ENCODE measurements around the gene SYT14. TPM values are rescaled to one million over a fixed set of nuclear protein-coding genes. Genes with fewer than 3 reads are reported as not detected.
A peak's percentile ranks its signal among the peaks of the same experiment; 100 is the strongest.
"Not testable (repeated sequence)": the region's sequence is repeated elsewhere in the genome, so short reads cannot be mapped to it uniquely, and the experiment has no call there.

The SYT14 gene
- total RNA-seq, 1 donor from 2014 or later: 0.06 TPM

DNA sequence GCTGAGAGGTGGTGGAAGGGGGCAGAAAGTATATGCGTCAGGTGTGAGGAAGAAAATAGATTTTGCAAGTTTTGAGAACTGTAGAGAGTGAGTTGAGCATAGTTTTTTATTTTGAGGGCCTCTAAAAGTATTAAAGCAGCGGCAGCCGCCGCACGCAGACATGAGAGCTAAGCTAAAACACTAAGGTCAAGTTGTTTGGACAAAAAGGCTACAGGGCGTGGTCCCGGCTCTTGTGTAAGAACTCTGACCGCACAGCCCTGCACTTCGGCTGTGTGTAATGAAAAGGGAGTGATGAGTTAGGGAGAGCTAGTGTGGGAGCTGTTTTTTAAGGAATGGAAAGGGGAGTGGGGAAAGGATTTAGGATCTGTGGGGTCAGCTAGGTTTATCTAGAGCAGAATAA, 174.9 kb downstream of the SYT14 start:
- DNase-seq (ENCODE audit: low spot score): not testable (repeated sequence)

DNA sequence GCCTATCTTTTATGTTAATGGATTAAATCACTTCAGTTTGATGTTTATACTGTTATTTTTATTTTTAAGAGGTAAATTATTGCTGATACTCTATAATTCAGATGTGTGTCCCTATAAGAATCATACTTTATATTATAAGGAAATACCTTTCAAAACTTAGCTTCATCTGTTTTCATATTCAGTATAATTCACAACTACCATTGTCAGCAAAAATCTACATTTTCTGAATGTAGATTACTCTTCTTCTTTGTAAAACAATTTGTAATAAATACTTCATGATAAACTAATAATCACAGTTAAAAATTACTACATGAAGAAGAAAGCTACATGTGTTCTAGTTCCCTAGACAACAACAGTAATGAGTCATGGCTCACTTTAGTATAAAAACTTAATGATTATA, 179.2 kb downstream of the SYT14 start:
- no peak for DNase-seq (ENCODE audit: low spot score)

DNA sequence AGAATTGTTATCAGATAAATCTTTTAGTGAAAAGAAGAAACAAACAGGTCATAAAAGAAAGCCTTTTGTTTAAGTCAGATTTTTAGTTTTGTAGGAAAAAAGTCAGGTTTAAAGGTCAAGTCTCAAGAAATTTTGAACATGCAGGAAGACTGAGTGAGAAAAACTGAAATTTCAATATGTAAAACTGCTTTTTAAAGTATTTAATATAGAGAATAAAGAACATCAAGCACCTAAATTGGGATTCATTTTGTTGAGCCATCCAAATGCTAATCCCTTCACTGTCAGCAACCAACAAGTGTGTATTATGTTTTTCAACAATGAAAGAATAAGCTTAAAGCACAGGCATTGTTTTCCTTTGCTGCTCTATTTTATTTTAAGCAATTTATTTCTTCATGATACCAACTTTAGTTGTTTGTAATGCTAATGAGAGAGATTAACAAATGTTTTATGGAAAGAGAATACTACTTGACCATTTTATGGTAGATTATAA, 179.7 kb downstream of the SYT14 start:
- no peak for DNase-seq (ENCODE audit: low spot score)

DNA sequence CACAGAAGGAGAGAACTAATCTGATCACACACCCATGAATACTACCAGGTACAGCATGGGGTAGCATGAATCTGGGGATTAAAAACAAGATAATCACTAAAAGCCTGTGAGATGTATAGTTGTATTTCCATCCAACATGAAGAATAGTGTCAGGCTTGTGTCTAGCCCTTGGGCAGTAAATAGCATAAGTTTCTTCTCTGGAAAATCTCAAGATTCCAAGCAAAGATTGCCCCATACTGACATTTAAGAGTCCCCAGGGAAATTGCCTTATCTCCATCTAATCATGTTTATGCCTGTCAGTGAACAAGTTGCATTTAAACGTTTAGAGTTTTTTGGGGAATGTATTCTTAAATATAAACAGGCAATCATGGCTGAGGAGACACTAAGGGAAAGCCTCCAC, 185.4 kb downstream of the SYT14 start:
- no peak for DNase-seq (ENCODE audit: low spot score)

DNA sequence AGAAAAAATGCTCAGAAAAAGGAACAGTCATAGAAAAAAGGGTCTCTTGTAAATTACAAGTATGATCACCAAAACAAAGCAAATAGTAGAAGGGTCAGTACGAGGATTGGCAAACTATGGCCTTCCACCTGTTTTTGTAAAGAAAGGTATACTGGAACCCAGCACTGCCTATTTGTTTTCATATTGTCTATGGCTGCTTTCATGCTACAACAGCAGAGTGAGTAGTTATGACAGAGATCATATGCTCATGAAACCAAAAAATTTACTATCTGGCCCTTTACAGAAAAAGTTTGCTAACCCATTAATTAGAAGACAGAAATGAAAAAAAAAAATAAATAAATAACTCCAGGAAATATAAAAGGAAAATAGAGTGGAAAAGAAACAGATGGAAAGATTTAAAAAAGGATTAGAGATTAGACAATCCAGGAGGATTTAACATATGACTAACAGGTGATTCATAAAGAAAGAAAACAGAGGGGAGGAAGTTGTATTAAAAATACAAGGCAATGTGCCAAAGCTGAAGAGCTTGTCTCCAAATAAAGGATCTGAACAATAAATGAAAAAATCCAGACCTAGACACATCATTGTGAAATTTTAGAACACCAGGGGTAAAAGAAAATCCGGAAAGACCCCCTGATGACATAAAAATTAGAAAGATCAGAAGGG, 186.0 kb downstream of the SYT14 start:
- DNase-seq (ENCODE audit: low spot score): no peak

DNA sequence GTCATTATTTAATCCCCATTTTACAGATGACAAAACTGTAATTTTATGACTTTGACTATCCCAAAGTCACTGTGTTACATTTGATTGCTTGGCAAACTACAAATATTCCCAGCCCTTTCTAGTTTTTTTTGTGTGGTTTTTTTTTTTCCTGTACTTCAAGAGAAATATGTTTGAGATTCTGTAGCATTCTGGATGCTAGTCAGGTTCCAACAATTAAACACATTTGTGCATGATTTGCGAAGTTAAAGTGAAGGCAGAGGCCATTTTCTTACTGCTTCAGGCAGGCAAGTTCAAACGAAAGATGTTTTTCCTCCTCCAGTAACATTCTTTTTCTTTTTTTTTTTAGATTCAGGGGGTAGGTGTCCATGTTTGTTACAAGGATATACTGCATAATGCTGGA, 186.7 kb downstream of the SYT14 start:
- no peak for DNase-seq (ENCODE audit: low spot score)

DNA sequence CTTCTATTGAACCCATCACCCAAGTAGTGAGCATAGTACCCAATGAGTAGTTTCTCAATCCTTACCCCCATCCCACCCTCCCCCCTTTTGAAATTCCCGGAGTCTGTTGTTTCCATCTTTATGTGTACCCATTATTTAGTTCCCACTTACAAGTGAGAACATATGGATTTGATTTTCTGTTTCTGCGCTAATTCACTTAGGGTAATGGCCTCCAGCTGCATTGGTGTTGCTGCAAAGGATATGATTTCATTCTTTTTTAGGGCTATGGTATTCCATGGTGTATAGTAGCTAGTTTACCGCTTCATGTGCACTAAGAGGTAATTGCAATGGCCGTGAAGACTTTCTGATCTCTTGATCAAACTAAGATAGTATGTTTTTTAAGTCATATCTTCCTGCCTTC, 187.1 kb downstream of the SYT14 start:
- DNase-seq (ENCODE audit: low spot score): no peak

DNA sequence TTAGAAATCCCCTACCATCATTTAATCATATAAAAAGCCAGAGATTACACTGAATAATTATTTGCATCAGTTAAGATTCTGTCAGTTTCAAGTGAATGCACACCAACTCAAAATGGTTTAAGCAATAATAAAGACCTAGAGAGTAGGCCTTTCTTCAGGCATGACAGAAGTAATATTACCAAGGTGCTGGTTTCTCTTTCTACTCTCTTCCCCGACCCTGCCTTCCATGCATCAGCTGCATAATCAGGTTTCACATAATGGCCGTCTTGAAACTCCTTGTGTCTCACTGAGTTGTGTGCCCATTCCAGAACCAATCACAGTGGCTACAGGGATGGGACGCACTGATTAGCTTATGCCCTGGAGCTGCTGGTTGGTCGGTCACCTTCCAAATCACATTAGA, 191.1 kb downstream of the SYT14 start:
- DNase-seq (ENCODE audit: low spot score): no peak

DNA sequence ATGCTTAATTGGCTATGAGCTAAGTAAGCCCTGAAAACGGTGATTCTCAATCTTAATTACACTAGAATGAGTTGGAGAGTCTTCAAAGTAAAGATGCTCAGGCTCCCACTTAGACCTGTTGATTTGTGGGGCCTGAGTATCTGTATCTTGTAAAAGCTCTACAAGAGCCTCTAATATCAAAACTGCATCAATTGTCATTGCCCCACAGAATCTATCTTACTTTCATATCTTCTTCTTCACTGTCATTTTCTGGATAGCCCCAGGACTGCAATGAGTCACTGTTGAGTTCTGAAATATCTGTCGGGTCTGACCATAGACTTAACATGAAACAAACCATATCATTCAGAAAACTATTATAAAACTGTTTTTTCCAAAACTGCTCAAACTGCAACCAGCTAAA, 191.7 kb downstream of the SYT14 start:
- DNase-seq (ENCODE audit: low spot score): no peak

DNA sequence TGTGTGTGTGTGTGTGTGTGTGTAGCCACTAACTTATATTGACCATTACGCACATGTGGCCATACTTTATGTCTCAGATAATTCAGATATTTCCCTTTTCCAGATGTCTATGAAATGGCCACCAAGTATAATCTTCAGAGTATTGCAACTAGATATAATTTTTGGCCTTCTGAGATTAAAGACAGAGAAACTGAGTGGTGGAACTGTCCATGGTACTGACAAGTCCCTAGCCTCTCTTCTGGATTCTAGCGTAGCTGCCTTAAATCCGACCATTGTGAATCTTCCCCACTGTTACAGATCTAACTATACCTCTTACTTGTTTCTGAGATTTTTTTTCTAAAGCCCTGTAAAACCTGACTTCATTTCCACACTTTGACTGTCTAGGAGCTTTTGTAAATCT, 194.6 kb downstream of the SYT14 start:
- peak; percentile 18 for DNase-seq (ENCODE audit: low spot score)

DNA sequence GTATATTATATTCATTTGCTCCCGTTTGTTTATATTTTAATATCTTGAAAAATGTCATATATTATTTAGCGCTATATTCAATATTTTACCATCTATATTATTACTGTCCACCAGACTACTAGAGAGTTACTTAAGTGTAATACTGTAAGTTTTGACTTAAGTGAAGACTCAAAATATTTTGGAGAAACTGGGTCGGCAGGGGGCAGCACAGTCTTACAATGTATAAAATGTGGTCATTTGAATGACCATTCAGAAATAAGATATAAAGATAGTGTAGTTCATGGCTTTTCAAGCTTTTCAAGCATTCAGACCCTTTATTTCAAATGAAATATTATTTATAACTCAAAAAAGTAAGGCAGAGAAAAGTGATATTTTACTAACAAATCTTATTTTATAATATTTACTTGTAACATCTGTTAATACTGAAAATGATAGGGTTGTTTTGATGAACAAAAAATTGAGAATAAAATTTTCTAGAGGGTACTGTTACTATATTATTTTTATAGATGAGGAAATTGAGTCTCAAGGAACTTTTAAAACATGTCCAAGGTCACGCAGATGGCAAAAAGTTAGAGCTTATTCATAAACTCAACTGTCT, 205.5 kb downstream of the SYT14 start:
- peak; percentile 70 for DNase-seq (ENCODE audit: low spot score)

DNA sequence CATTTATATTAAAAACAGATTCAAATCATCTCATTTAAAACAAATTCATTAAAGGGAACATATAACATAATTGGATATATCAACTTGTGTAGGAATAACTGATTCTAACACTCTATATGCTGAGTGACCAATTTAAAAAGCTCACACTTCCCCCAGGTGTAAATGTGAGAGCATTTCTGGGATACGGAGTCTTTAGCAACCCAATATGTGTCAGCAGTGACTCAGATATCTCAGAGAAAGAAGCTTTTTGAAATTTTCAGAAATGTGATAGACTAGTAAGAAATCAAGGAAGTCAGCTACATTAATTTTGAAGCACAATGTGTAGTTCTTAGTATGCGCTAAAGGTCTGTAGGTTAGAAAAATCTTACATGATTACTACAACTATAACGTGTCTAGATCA, 206.7 kb downstream of the SYT14 start:
- no peak for DNase-seq (ENCODE audit: low spot score)

DNA sequence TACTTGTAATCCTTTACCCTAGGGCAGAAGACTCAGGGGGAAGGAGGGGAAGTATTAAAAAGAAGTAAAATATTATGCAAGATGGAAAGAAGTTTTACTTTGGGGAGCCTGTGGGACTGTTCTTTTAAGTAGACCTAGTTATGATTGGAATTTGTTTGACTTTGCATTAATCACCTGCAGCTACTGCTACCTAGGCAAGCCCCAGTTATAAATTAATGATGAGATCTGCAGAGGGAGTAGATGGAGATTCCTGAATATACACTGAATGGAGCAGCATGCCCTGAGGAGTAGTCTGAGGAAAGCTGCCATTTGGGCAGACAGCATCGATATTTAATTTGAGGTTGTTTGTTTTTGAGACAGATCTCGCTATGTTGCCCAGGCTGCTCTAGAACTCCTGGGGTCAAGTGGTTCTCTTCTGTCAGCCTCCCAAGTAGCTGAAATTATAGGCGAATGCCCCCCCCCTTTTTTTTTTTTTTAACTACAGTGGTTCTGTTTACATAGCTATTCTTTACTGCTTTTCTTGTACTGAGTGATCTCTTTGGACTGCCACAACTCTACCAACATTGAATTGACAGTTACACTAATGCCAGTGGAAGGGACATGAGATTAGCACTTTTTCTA, 213.1 kb downstream of the SYT14 start:
- no peak for DNase-seq (ENCODE audit: low spot score)

DNA sequence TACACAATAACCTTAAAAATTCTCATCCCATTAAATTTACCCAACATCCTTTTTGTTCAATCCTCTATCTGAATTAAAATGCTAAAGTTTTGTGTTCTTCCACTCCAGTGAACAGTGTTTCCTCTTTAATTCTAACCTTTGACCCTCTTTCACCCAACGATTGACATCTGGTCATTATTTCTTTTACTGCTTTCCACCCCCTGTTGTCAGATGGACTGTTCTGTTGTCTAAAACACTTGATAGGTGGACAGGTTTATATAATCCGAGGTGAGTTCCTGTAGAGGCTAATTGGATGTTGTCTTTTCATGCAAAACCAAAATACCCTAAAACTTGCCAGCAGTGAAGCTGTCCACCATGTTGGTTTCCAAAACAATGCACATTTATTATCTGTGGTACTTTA, 221.2 kb downstream of the SYT14 start:
- no peak for DNase-seq (ENCODE audit: low spot score)

DNA sequence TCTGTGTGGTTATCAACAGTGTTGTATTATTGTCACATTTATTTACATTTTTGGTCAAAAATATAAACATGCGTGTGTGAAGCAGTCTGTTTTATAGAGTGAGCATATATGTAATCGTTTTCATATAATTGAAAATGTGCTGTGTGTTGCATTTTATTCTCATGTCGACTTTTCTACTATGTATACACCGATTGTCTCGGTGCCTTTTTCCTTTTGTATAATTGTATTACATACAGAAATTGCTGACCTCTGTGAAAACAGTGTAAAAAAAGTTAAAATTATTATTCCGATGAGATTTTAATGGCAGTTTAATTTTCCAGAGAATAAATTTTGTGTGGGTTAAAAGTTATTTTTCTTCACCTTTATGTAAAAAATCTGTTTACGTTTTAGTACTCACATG, 232.2 kb downstream of the SYT14 start:
- DNase-seq (ENCODE audit: low spot score): no peak

DNA sequence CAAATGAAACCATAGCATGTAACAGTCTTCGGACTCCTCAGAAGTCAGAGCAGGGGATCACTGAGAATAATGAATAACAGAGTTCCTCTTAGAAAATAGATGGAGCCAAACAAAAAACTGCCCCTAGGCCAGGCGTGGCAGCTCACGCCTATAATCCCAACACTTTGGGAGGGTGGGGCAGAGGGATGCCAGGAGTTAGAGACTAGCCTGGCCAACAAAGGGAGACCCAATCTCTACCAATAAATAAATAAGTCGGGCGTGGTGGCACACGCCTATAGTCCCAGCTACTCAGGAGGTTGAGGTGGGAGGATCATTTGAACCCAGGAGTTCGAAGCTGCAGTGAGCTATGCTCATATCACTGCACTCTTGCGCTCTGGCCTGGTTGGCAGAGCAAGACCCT, 236.1 kb downstream of the SYT14 start:
- no peak for DNase-seq (ENCODE audit: low spot score)

DNA sequence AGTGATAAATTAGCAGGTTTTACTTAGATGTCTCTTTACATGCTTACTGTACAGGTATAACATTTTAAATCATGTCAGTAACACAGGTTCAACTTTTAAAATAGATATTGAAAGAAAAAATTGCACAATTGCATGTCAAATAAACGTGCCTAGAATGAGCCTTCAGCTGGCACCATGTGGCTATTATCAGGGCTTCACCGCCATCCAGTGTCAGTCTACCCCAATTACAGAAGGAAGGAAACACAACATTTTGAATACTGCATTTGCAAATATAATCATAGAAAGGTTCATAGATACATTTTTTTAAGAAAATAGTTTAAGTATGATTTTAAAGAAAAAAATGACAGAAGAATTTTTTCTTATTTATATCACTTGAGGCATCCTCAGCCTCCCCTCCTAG, 247.0 kb downstream of the SYT14 start:
- DNase-seq (ENCODE audit: low spot score): no peak

DNA sequence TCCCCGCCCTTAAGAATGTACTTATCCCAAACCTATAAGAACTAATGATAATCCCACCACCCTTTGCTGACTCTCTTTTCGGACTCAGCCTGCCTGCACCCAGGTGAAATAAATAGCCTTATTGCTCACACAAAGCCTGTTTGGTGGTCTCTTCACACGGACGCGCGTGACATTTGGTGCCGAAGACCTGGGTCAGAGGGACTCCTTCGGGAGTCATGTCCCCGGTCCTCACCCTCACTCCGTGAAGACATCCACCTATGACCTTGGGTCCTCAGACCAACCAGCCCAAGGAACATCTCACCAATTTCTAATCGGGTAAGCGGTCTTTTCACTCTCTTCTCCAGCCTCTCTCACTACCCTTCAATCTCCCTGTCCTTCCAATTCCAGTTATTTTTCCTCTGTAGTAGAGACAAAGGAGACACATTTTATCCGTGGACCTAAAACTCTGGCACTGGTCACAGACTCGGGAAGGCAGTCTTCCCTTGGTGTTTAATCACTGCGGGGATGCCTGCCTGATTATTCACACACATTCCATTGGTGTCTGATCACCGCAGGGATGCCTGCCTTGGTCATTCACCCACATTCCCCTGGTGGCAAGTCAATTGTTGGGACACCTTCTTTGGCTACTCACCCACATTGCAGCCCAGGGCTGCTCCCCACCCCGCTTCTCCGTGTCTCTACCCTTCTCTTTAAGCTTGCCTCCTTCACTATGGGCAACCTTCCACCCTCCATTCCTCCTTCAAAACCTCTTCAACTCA, 250.0 kb downstream of the SYT14 start:
- DNase-seq (ENCODE audit: low spot score): not testable (repeated sequence)

DNA sequence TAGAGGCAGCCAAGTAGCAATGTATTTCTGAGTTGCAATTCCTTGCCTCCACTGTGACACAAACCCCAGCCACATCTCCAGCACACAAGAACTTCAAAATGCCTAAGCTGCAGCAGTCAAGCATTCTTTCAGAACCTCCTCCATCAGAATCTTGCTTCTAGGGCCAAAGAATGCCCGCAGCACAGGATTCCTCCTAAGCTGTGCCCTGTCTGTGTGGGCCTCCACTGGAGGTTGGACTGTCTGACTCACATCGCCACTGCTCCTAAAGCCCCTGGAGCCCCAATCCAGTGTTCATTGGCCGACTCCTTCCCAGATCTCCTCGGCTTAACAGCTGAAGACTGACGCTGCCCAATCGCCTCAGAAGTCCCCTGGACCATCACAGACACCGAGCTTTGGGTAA, 251.4 kb downstream of the SYT14 start:
- no peak for DNase-seq (ENCODE audit: low spot score)

DNA sequence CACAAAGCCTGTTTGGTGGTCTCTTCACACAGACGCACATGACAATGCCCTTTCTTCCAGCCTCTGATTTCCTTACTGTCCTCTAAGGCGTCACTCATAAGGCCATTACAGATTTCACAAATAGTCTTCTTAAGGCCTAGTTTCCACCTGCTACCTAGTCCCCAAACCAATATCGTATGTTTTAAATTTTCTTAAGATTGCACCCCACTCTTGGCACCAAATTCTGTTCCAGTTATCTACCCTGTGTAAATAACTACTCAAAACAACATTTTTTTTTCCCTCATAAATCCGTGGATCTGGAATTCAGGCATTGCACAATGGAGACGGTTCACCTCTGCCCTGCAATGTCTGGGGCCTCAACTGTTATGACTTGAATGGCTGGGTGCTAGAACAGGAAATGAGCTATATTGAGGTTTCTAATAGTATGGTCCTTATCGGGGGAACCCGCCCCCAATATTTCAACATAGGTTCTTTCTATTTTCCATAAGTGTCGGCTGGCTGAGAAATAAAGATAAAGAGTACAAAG, 257.7 kb downstream of the SYT14 start:
- no peak for DNase-seq (ENCODE audit: low spot score)

DNA sequence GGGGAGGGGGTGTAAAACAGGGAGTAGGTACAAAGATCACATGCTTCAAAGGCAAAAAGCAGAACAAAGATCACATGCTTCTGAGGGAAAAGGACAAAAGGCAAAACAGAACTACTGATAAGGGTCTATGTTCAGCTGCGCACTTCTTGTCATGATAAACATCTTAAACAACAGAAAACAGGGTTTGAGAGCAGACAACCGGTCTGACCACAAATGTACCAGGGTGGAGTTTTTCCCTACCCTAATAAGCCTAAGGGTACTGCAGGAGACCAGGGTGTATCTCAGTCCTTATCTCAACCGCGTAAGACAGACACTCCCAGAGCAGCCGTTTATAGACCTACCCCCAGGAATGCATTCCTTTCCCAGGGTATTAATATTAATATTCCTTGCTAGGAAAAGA, 258.2 kb downstream of the SYT14 start:
- not testable (repeated sequence) for DNase-seq (ENCODE audit: low spot score)

DNA sequence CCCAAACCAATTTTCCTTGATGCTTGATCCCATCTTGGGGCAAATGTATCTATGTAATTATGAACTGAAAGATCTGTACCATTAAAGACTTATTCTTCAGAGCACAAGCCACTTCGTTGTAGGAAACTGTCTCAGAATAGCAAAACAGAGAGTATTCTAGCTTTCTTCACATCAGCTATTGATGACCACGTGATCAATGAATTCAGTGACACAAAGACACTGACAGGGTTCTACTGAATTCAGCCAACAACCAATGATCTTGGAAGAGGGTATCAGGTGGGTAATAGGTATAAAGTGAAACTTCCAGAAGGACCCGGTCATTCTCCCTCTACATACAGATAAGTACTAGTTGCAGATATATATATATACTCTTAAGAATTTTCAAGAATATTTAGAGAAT, 260.8 kb downstream of the SYT14 start:
- DNase-seq (ENCODE audit: low spot score): no peak
